Memory B cell (primary cell): ENCODE results near the gene CA12.

ENCODE experiments used
- ATAC-seq: fragments of 150-1000 bp; cut with Tn5 transposase; 2 replicates; pipeline ENCODE4 v1.10.0; 2021; ENCODE audit warnings: low read depth, mild to moderate bottlenecking, moderate library complexity
- DNase-seq, 2 donors: peaks; one replicate each; pipeline ENCODE4 v3.0.0; 2022; ENCODE audit warnings: low spot score in 2 of 2
- H3K27ac Mint-ChIP-seq: one replicate; pipeline ENCODE4 v1.8.0; 2022; ENCODE audit warnings: mild to moderate bottlenecking, moderate library complexity, mixed read lengths
- H3K27me3 Mint-ChIP-seq: one replicate; pipeline ENCODE4 v1.8.0; 2022; ENCODE audit warnings: mixed read lengths
- H3K36me3 Mint-ChIP-seq: one replicate; pipeline ENCODE4 v1.8.0; 2022; ENCODE audit warnings: mild to moderate bottlenecking, mixed read lengths
- H3K4me1 Mint-ChIP-seq: one replicate; pipeline ENCODE4 v1.8.0; 2022; ENCODE audit warnings: mixed read lengths
- H3K4me3 Mint-ChIP-seq: one replicate; pipeline ENCODE4 v1.8.0; 2022; ENCODE audit warnings: mild to moderate bottlenecking, moderate library complexity, mixed read lengths
- H3K9me3 Mint-ChIP-seq: one replicate; pipeline ENCODE4 v1.8.0; 2022; ENCODE audit warnings: mixed read lengths

Gene CA12

GRCh38 chr15:63364399-63365272 is 17.0 kb downstream of the CA12 start:
- no peak overlapping the region for H3K4me3 Mint-ChIP-seq
- DNase-seq (no peak), ATAC-seq (no peak)
- no peak overlapping the region for H3K27ac Mint-ChIP-seq
- no peaks in the 10 kb centered on the region for H3K36me3 Mint-ChIP-seq
- H3K4me1 Mint-ChIP-seq, result peaks cover 12% of the 10 kb centered on the region
- H3K9me3 Mint-ChIP-seq, result no peaks in the 10 kb centered on the region
- no peaks in the 10 kb centered on the region for H3K27me3 Mint-ChIP-seq

GRCh38 chr15:63363292-63363691 is 18.4 kb downstream of the CA12 start:
- peaks cover 6% of the 10 kb centered on the region for H3K27me3 Mint-ChIP-seq
- ATAC-seq, result peak; percentile 13
- peak overlapping the region; percentile 64 for H3K27ac Mint-ChIP-seq

GRCh38 chr15:63362885-63363284 is 18.8 kb downstream of the CA12 start:
- Mint-ChIP-seq H3K27ac (peak overlapping the region; percentile 64), H3K36me3 (no peaks in the 10 kb centered on the region), H3K27me3 (peaks cover 6% of the 10 kb centered on the region), H3K4me3 (peak overlapping the region; percentile 24), H3K9me3 (no peaks in the 10 kb centered on the region), H3K4me1 (peaks cover 12% of the 10 kb centered on the region)
- DNase-seq, result peak in 1 of 2 donors; percentile 19
- ATAC-seq, result peak; percentile 94

More at GRCh38 chr15:63363292-63363691, 18.4 kb downstream of the CA12 start:
- H3K4me3 Mint-ChIP-seq, result peak overlapping the region; percentile 24
- no peaks in the 10 kb centered on the region for H3K9me3 Mint-ChIP-seq
- DNase-seq, result no peak
- peaks cover 12% of the 10 kb centered on the region for H3K4me1 Mint-ChIP-seq
- no peaks in the 10 kb centered on the region for H3K36me3 Mint-ChIP-seq

- H3K36me3 Mint-ChIP-seq, result no peaks in the 10 kb centered on the region
- ATAC-seq, result peak; percentile 10
- no peak overlapping the region for H3K4me3 Mint-ChIP-seq
- H3K4me1 Mint-ChIP-seq, result peaks cover 12% of the 10 kb centered on the region
- no peak overlapping the region for H3K27ac Mint-ChIP-seq
- H3K27me3 Mint-ChIP-seq, result peaks cover 6% of the 10 kb centered on the region
- no peaks in the 10 kb centered on the region for H3K9me3 Mint-ChIP-seq
- DNase-seq, result no peak
Observed at GRCh38 chr15:63362196-63362595, 19.4 kb downstream of the CA12 start.

- Mint-ChIP-seq H3K9me3 (no peaks in the 10 kb centered on the region), H3K4me3 (no peak overlapping the region), H3K27ac (no peak overlapping the region), H3K27me3 (peaks cover 8% of the 10 kb centered on the region), H3K36me3 (no peaks in the 10 kb centered on the region), H3K4me1 (peaks cover 15% of the 10 kb centered on the region)
- ATAC-seq (no peak), DNase-seq (no peak)
Observed at GRCh38 chr15:63360170-63360569, 21.5 kb downstream of the CA12 start.

GRCh38 chr15:63358241-63359029 is 23.2 kb downstream of the CA12 start:
- DNase-seq (no peak), ATAC-seq (no peak)
- H3K9me3 Mint-ChIP-seq, result no peaks in the 10 kb centered on the region
- H3K36me3 Mint-ChIP-seq, result no peaks in the 10 kb centered on the region
- H3K27ac Mint-ChIP-seq, result no peak overlapping the region
- H3K4me3 Mint-ChIP-seq, result no peak overlapping the region
- H3K4me1 Mint-ChIP-seq, result peaks cover 15% of the 10 kb centered on the region
- H3K27me3 Mint-ChIP-seq, result peaks cover 8% of the 10 kb centered on the region

GRCh38 chr15:63357731-63358130 is 23.9 kb downstream of the CA12 start:
- Mint-ChIP-seq H3K4me1 (peaks cover 9% of the 10 kb centered on the region), H3K27me3 (peaks cover 8% of the 10 kb centered on the region), H3K36me3 (no peaks in the 10 kb centered on the region), H3K4me3 (no peak overlapping the region), H3K27ac (no peak overlapping the region), H3K9me3 (no peaks in the 10 kb centered on the region)
- DNase-seq, result no peak
- ATAC-seq, result no peak

GRCh38 chr15:63357061-63357460 is 24.6 kb downstream of the CA12 start:
- no peak for DNase-seq
- Mint-ChIP-seq H3K4me3 (no peak overlapping the region), H3K9me3 (no peaks in the 10 kb centered on the region), H3K4me1 (peaks cover 6% of the 10 kb centered on the region), H3K36me3 (no peaks in the 10 kb centered on the region), H3K27me3 (peaks cover 8% of the 10 kb centered on the region), H3K27ac (no peak overlapping the region)
- ATAC-seq, result no peak

GRCh38 chr15:63354821-63355650 is 26.6 kb downstream of the CA12 start:
- Mint-ChIP-seq H3K9me3 (no peaks in the 10 kb centered on the region), H3K27me3 (peaks cover 8% of the 10 kb centered on the region), H3K27ac (no peak overlapping the region), H3K4me3 (no peak overlapping the region), H3K4me1 (peaks cover 3% of the 10 kb centered on the region), H3K36me3 (no peaks in the 10 kb centered on the region)
- no peak for DNase-seq
- ATAC-seq, result no peak

- Mint-ChIP-seq H3K27ac (no peak overlapping the region), H3K4me3 (no peak overlapping the region), H3K4me1 (peaks cover 3% of the 10 kb centered on the region), H3K9me3 (no peaks in the 10 kb centered on the region), H3K27me3 (peaks cover 5% of the 10 kb centered on the region), H3K36me3 (no peaks in the 10 kb centered on the region)
- DNase-seq (no peak), ATAC-seq (no peak)
Observed at GRCh38 chr15:63353887-63354286, 27.8 kb downstream of the CA12 start.

GRCh38 chr15:63353261-63353660 is 28.4 kb downstream of the CA12 start:
- no peak overlapping the region for H3K27ac Mint-ChIP-seq
- H3K4me3 Mint-ChIP-seq, result no peak overlapping the region
- H3K36me3 Mint-ChIP-seq, result no peaks in the 10 kb centered on the region
- H3K9me3 Mint-ChIP-seq, result no peaks in the 10 kb centered on the region
- no peak for ATAC-seq
- peaks cover 2% of the 10 kb centered on the region for H3K27me3 Mint-ChIP-seq
- H3K4me1 Mint-ChIP-seq, result peaks cover 6% of the 10 kb centered on the region
- DNase-seq, result no peak

- Mint-ChIP-seq H3K4me1 (peaks cover 7% of the 10 kb centered on the region), H3K9me3 (no peaks in the 10 kb centered on the region), H3K27me3 (peaks cover 2% of the 10 kb centered on the region), H3K27ac (no peak overlapping the region), H3K36me3 (no peaks in the 10 kb centered on the region), H3K4me3 (no peak overlapping the region)
- DNase-seq (no peak), ATAC-seq (no peak)
Observed at GRCh38 chr15:63352808-63353207, 28.8 kb downstream of the CA12 start.

GRCh38 chr15:63351170-63351569 is 30.5 kb downstream of the CA12 start:
- Mint-ChIP-seq H3K27ac (no peak overlapping the region), H3K36me3 (no peaks in the 10 kb centered on the region), H3K4me3 (no peak overlapping the region), H3K4me1 (peaks cover 7% of the 10 kb centered on the region), H3K27me3 (peaks cover 2% of the 10 kb centered on the region), H3K9me3 (no peaks in the 10 kb centered on the region)
- DNase-seq, result no peak
- no peak for ATAC-seq
